K562 (cell line): ENCODE data around the gene SPATA2L. TPM values are rescaled to one million over a fixed set of nuclear protein-coding genes. Genes with fewer than 3 reads are reported as not detected.

Experiments
- CBFB ChIP-seq: sonication (generic); formaldehyde crosslinking; IDR thresholded peaks from 2 replicates; pipeline ENCODE4 v1.4.0; 2020; ENCODE audit warnings: mild to moderate bottlenecking, missing genetic modification reagents
- CEBPG ChIP-seq, 3 experiments: fragments of 200-800 bp in 1 of 3; sonication (Bioruptor generic) in 1 of 3; sonication (generic) in 1 of 3; formaldehyde crosslinking in 1 of 3; IDR thresholded peaks in 2 of 3; conservative IDR thresholded peaks in 1 of 3; 2 replicates each; pipeline versions ENCODE4 v1.6.1 to v1.8.0; 2016 to 2022; ENCODE audit warnings: missing compliant biosample characterization in 2 of 3, missing genetic modification characterization in 2 of 3, mild to moderate bottlenecking in 1 of 3, missing genetic modification reagents in 1 of 3
- SIRT6 ChIP-seq: IDR thresholded peaks from one replicate; pipeline ENCODE4 v1.6.1; 2012; ENCODE audit warnings: low read depth, mild to moderate bottlenecking, control low read depth, inconsistent platforms, low read length, moderate library complexity
- polyA plus RNA-seq, 8 experiments: library from polyadenylated mRNA; depleted of rRNA in 4 of 8; stranded (reverse) in 5 of 8; unstranded in 3 of 8; fragments of >200 nt; fragmentation: Nextera tagmentation in 2 of 8; fragmentation: Illumina TruSeq in 1 of 8; extraction: Ambion mirVana in 2 of 8; extraction: Trizol in 1 of 8; gene quantifications; 2 replicates each; pipeline versions ENCODE4 v1.2.1 to v1.2.3, GENCODE V29; 2011 to 2014; ENCODE audit warnings: inconsistent platforms in 1 of 8, missing spikeins in 1 of 8
- total RNA-seq, 7 experiments: library from RNA; depleted of rRNA in 6 of 7; stranded (reverse); fragments of >200 nt in 6 of 7; fragmentation: Illumina TruSeq in 2 of 7; extraction: Trizol in 2 of 7; gene quantifications; 2 replicates each; pipeline versions ENCODE4 v1.2.1 to v1.2.3, GENCODE V29; 2011 to 2021; ENCODE audit warnings: low replicate concordance in 1 of 7
- TF ChIP-seq, protein P1 (sequence below), 2 experiments: fragments of 450-650 bp; IDR thresholded peaks; 2 replicates each; pipeline ENCODE4 v1.6.1; 2018; ENCODE audit warnings: mild to moderate bottlenecking in 2 of 2, low read depth in 1 of 2; ENCODE audit not compliant: partially characterized antibody in 2 of 2

The SPATA2L gene
- total and polyA plus RNA-seq, 9 of the 15 experiments (the other 6 are each of a cell fraction or from before 2014, with no cell fraction given): 0.13 to 19.2 (median 4.8) TPM; not detected in 1

- TF ChIP-seq, protein P1, sequence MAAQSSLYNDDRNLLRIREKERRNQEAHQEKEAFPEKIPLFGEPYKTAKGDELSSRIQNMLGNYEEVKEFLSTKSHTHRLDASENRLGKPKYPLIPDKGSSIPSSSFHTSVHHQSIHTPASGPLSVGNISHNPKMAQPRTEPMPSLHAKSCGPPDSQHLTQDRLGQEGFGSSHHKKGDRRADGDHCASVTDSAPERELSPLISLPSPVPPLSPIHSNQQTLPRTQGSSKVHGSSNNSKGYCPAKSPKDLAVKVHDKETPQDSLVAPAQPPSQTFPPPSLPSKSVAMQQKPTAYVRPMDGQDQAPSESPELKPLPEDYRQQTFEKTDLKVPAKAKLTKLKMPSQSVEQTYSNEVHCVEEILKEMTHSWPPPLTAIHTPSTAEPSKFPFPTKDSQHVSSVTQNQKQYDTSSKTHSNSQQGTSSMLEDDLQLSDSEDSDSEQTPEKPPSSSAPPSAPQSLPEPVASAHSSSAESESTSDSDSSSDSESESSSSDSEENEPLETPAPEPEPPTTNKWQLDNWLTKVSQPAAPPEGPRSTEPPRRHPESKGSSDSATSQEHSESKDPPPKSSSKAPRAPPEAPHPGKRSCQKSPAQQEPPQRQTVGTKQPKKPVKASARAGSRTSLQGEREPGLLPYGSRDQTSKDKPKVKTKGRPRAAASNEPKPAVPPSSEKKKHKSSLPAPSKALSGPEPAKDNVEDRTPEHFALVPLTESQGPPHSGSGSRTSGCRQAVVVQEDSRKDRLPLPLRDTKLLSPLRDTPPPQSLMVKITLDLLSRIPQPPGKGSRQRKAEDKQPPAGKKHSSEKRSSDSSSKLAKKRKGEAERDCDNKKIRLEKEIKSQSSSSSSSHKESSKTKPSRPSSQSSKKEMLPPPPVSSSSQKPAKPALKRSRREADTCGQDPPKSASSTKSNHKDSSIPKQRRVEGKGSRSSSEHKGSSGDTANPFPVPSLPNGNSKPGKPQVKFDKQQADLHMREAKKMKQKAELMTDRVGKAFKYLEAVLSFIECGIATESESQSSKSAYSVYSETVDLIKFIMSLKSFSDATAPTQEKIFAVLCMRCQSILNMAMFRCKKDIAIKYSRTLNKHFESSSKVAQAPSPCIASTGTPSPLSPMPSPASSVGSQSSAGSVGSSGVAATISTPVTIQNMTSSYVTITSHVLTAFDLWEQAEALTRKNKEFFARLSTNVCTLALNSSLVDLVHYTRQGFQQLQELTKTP (IDR thresholded peaks at IDR 0.05; ENCODE audit: low read depth in 1 of 2, partially characterized antibody in 2 of 2): no peak
- TF ChIP-seq SIRT6: peak; percentile 29
- no peak for TF ChIP-seq CEBPG (CRISPR knock-in tag; IDR thresholded peaks at IDR 0.05)
- TF ChIP-seq CEBPG (tag; conservative IDR thresholded peaks at IDR 0.05 in 1 of 2, IDR thresholded peaks at IDR 0.05 in 1 of 2): no peak
- no peak for TF ChIP-seq CBFB (CRISPR knock-in tag)
These were observed 30.8 kb upstream of the SPATA2L start (continued) for GRCh38 chr16:89732142-89732917.
